Measurements from ENCODE around the gene PDE8A. TPM values are rescaled to one million over a fixed set of nuclear protein-coding genes. Genes with fewer than 3 reads are reported as not detected.

PDE8A gene
- total and polyA plus RNA-seq, 2 donors (not counting 1 experiment from before 2014, with no cell fraction given): 17.7 to 26.3 TPM

- Histone ChIP-seq H3K27me3 (ENCODE audit: control insufficient read depth, insufficient read depth, low read length) (peaks cover 8% of the 10 kb centered on the region), H2AFZ (ENCODE audit: low read length) (no peak overlapping the region)
- peak in 1 of 2 donors; percentile 86 for DNase-seq (ENCODE audit: low read depth in 2 of 2)
Observed at GRCh38 chr15:84973492-84974460, 7.9 kb upstream of the PDE8A start.

GRCh38 chr15:84975871-84976351, 5.7 kb upstream of the PDE8A start:
- H3K36me3 ChIP-seq (ENCODE audit: control insufficient read depth, insufficient read depth, low read length): no peaks in the 10 kb centered on the region
- H3K27me3 ChIP-seq (ENCODE audit: control insufficient read depth, insufficient read depth, low read length): peaks cover under 1% of the 10 kb centered on the region
- DNase-seq (ENCODE audit: low read depth in 2 of 2): no peak
- no peaks in the 10 kb centered on the region for H3K9me3 ChIP-seq (ENCODE audit: control insufficient read depth, insufficient read depth, low read depth, low read length)
- no peaks in the 10 kb centered on the region for H3K4me1 ChIP-seq (ENCODE audit: control insufficient read depth, extremely low read depth, insufficient read depth, low read length)
- H3K27ac ChIP-seq (ENCODE audit: insufficient read depth, low read length): no peak overlapping the region
- no peaks in the 10 kb centered on the region for H3K79me2 ChIP-seq (ENCODE audit: control insufficient read depth, insufficient read depth, low read length)
- no peaks in the 10 kb centered on the region for H4K20me1 ChIP-seq (ENCODE audit: control insufficient read depth, extremely low read depth, insufficient read depth, low read length)
- no peak overlapping the region for H3K9ac ChIP-seq (ENCODE audit: insufficient read depth, low read length)
- H3K4me3 ChIP-seq (replicated peaks in 1 of 4; ENCODE audit: control extremely low read depth in 1 of 4, insufficient read depth in 1 of 4, low read depth in 3 of 4, low read length in 4 of 4): no peak overlapping the region
- no peak overlapping the region for H3K4me2 ChIP-seq (ENCODE audit: extremely low read depth, insufficient read depth, low read length)
- no peak for TF ChIP-seq EZH2 (IDR thresholded peaks at IDR 0.05; ENCODE audit: low read length, missing control alignments)
- TF ChIP-seq, protein P1, sequence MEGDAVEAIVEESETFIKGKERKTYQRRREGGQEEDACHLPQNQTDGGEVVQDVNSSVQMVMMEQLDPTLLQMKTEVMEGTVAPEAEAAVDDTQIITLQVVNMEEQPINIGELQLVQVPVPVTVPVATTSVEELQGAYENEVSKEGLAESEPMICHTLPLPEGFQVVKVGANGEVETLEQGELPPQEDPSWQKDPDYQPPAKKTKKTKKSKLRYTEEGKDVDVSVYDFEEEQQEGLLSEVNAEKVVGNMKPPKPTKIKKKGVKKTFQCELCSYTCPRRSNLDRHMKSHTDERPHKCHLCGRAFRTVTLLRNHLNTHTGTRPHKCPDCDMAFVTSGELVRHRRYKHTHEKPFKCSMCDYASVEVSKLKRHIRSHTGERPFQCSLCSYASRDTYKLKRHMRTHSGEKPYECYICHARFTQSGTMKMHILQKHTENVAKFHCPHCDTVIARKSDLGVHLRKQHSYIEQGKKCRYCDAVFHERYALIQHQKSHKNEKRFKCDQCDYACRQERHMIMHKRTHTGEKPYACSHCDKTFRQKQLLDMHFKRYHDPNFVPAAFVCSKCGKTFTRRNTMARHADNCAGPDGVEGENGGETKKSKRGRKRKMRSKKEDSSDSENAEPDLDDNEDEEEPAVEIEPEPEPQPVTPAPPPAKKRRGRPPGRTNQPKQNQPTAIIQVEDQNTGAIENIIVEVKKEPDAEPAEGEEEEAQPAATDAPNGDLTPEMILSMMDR (conservative IDR thresholded peaks at IDR 0.05 in 1 of 2, IDR thresholded peaks at IDR 0.05 in 1 of 2; ENCODE audit: low read depth in 1 of 2, low read length in 2 of 2): no peak
- no peak overlapping the region for H2AFZ ChIP-seq (ENCODE audit: low read length)

More at GRCh38 chr15:84973492-84974460, 7.9 kb upstream of the PDE8A start:
- Histone ChIP-seq H3K4me1 (ENCODE audit: control insufficient read depth, extremely low read depth, insufficient read depth, low read length) (no peaks in the 10 kb centered on the region), H3K4me3 (replicated peaks in 1 of 4; ENCODE audit: control extremely low read depth in 1 of 4, insufficient read depth in 1 of 4, low read depth in 3 of 4, low read length in 4 of 4) (no peak overlapping the region), H3K9ac (ENCODE audit: insufficient read depth, low read length) (no peak overlapping the region), H3K79me2 (ENCODE audit: control insufficient read depth, insufficient read depth, low read length) (no peaks in the 10 kb centered on the region), H3K36me3 (ENCODE audit: control insufficient read depth, insufficient read depth, low read length) (no peaks in the 10 kb centered on the region), H3K27ac (ENCODE audit: insufficient read depth, low read length) (no peak overlapping the region), H3K9me3 (ENCODE audit: control insufficient read depth, insufficient read depth, low read depth, low read length) (no peaks in the 10 kb centered on the region), H4K20me1 (ENCODE audit: control insufficient read depth, extremely low read depth, insufficient read depth, low read length) (no peaks in the 10 kb centered on the region), H3K4me2 (ENCODE audit: extremely low read depth, insufficient read depth, low read length) (no peak overlapping the region)
- TF ChIP-seq EZH2 (IDR thresholded peaks at IDR 0.05; ENCODE audit: low read length, missing control alignments): no peak
- TF ChIP-seq, protein P1 (conservative IDR thresholded peaks at IDR 0.05 in 1 of 2, IDR thresholded peaks at IDR 0.05 in 1 of 2; ENCODE audit: low read depth in 1 of 2, low read length in 2 of 2): no peak

GRCh38 chr15:84976746-84977345, 4.8 kb upstream of the PDE8A start:
- Histone ChIP-seq H3K79me2 (ENCODE audit: control insufficient read depth, insufficient read depth, low read length) (no peaks in the 10 kb centered on the region), H4K20me1 (ENCODE audit: control insufficient read depth, extremely low read depth, insufficient read depth, low read length) (no peaks in the 10 kb centered on the region), H3K4me3 (replicated peaks in 1 of 4; ENCODE audit: control extremely low read depth in 1 of 4, insufficient read depth in 1 of 4, low read depth in 3 of 4, low read length in 4 of 4) (no peak overlapping the region), H2AFZ (ENCODE audit: low read length) (no peak overlapping the region), H3K4me2 (ENCODE audit: extremely low read depth, insufficient read depth, low read length) (no peak overlapping the region), H3K27me3 (ENCODE audit: control insufficient read depth, insufficient read depth, low read length) (no peaks in the 10 kb centered on the region), H3K9ac (ENCODE audit: insufficient read depth, low read length) (no peak overlapping the region), H3K9me3 (ENCODE audit: control insufficient read depth, insufficient read depth, low read depth, low read length) (no peaks in the 10 kb centered on the region), H3K4me1 (ENCODE audit: control insufficient read depth, extremely low read depth, insufficient read depth, low read length) (no peaks in the 10 kb centered on the region), H3K36me3 (ENCODE audit: control insufficient read depth, insufficient read depth, low read length) (no peaks in the 10 kb centered on the region), H3K27ac (ENCODE audit: insufficient read depth, low read length) (no peak overlapping the region)
- no peak for TF ChIP-seq EZH2 (IDR thresholded peaks at IDR 0.05; ENCODE audit: low read length, missing control alignments)
- TF ChIP-seq, protein P1 (conservative IDR thresholded peaks at IDR 0.05 in 1 of 2, IDR thresholded peaks at IDR 0.05 in 1 of 2; ENCODE audit: low read depth in 1 of 2, low read length in 2 of 2): no peak
- DNase-seq (ENCODE audit: low read depth in 2 of 2): no peak
